GM06990 (cell line): Measurements from ENCODE around the gene KCNB1.

ENCODE experiments used
- DNase-seq: peaks from one replicate; pipeline ENCODE4 v3.0.0-alpha.2; 2011; ENCODE audit not compliant: insufficient read length; ENCODE audit errors: extremely low read depth
- H3K27me3 ChIP-seq: replicated peaks from 2 replicates; pipeline ENCODE4 v1.6.0; 2011; ENCODE audit warnings: low read length; ENCODE audit not compliant: control insufficient read depth, insufficient read depth
- H3K36me3 ChIP-seq: 2 replicates; pipeline ENCODE4 v1.5.1; 2011; ENCODE audit warnings: low read length; ENCODE audit not compliant: control insufficient read depth, insufficient read depth
- H3K4me3 ChIP-seq: replicated peaks from 2 replicates; pipeline ENCODE4 v1.5.1; 2011; ENCODE audit warnings: low read depth, mild to moderate bottlenecking, control low read depth, low read length
- CTCF ChIP-seq: IDR thresholded peaks from 2 replicates; pipeline ENCODE4 v1.5.1; 2011; ENCODE audit warnings: low read length, control low read depth, mild to moderate bottlenecking, inconsistent platforms; ENCODE audit not compliant: insufficient read depth, poor library complexity, severe bottlenecking

The KCNB1 gene

GRCh38 chr20:49394264-49394663, 88.2 kb downstream of the KCNB1 start:
- TF ChIP-seq CTCF = no peak
- Histone ChIP-seq H3K36me3 (no peaks in the 10 kb centered on the region), H3K4me3 (no peak overlapping the region), H3K27me3 (peaks cover 1% of the 10 kb centered on the region; the same call in 1 of the 2 replicates)
- DNase-seq = no peak

- DNase-seq = no peak
- Histone ChIP-seq H3K4me3 (no peak overlapping the region), H3K36me3 (no peaks in the 10 kb centered on the region), H3K27me3 (peaks cover 1% of the 10 kb centered on the region; the same call in 1 of the 2 replicates)
- no peak for TF ChIP-seq CTCF
Observed at GRCh38 chr20:49393803-49394202, 88.7 kb downstream of the KCNB1 start.

- no peak for TF ChIP-seq CTCF
- no peak for DNase-seq
- Histone ChIP-seq H3K27me3 (peaks cover 1% of the 10 kb centered on the region; the same call in 1 of the 2 replicates), H3K36me3 (no peaks in the 10 kb centered on the region), H3K4me3 (no peak overlapping the region)
Observed at GRCh38 chr20:49392745-49393144, 89.7 kb downstream of the KCNB1 start.

- no peak for DNase-seq
- TF ChIP-seq CTCF = no peak
Observed at GRCh38 chr20:49391404-49392245, 90.8 kb downstream of the KCNB1 start.

GRCh38 chr20:49389854-49390253, 92.6 kb downstream of the KCNB1 start:
- no peak overlapping the region for H3K4me3 ChIP-seq
- TF ChIP-seq CTCF = no peak
- H3K27me3 ChIP-seq = peaks cover 1% of the 10 kb centered on the region; the same call in 1 of the 2 replicates
- no peaks in the 10 kb centered on the region for H3K36me3 ChIP-seq
- DNase-seq = no peak

More at GRCh38 chr20:49391404-49392245, 90.8 kb downstream of the KCNB1 start:
- Histone ChIP-seq H3K27me3 (peaks cover 1% of the 10 kb centered on the region; the same call in 1 of the 2 replicates), H3K36me3 (no peaks in the 10 kb centered on the region), H3K4me3 (no peak overlapping the region)
